ENCODE data around the gene MAML1.
"Not testable (repeated sequence)": the region's sequence is repeated elsewhere in the genome, so short reads cannot be mapped to it uniquely, and the experiment has no call there.

The MAML1 gene

DNA sequence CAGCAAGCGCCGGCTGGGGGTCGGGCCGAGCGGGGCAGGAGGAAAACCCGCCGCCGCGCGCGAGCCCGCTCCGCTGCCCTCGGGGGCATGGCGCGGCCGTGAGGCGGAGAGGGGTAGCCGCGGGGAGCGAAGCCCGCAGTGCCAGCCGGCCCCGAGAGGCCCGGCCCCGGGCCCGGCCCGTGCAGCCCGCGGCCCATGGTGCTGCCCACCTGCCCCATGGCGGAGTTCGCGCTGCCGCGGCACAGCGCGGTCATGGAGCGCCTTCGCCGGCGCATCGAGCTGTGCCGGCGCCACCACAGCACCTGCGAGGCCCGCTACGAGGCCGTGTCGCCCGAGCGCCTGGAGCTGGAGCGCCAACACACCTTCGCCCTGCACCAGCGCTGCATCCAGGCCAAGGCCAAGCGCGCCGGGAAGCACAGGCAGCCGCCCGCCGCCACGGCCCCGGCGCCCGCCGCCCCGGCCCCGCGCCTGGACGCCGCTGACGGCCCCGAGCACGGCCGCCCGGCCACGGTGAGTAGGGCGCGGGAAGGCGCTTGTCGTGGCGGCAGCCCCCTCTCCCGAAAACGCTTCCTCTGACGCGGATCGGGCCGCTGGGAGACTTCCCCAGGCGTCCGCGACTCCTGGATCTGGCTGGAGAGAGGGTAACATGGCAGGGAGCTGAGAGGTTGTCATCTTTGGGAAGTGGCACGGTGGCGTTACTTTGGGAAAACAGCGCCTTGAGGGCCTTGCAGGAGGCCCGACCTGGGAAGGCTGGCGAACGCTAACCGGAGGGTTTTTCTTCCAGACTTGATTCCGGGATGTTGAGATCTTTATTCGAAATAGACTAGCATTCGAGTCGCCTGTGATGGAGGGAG, 523 bp downstream of the MAML1 start:
- DNase-seq = no peak

DNA sequence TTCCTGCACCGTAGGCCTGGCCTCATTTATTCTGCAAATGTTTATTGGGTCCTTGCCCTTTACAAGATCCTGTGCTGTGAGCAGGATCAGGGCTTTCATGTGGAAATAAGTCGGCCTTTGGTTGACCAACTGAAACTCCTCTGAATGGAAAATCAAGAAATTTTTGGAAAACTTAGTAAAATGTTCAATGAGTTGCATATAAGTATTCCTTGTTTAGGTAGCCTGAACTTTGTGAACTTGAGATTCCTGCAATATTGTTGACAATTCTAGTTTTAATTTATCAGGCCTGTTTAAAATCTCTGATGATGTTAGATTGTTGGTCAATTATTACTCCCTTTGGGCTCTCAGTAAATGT, 1.1 kb downstream of the MAML1 start:
- no peak for DNase-seq

DNA sequence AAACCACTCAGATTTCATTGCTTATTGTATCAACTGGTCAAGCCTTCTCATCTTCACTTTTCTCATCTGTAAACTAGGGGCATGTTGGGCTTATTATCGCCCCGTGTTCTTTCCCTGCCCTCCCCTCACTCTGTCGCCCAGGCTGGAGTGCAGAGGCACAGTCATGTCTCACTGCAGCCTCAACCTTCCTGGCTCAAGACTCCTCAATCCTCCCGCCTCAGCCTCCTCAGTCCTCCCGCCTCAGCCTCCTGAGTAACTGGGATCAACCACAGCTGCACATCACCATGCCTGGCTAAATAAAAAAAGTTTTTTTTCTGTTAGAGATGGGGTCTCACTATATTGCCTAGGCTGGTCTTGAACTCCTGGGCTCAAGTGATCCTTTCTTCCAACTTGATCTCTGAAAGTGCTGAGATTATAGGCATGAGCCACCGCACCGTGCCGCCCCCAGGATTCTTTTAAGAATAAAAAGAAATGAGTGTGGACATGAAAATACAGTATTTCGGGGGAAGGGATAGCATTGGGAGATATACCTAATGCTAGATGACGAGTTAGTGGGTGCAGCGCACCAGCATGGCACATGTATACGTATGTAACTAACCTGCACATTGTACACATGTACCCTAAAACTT, 2.0 kb downstream of the MAML1 start:
- DNase-seq = no peak

DNA sequence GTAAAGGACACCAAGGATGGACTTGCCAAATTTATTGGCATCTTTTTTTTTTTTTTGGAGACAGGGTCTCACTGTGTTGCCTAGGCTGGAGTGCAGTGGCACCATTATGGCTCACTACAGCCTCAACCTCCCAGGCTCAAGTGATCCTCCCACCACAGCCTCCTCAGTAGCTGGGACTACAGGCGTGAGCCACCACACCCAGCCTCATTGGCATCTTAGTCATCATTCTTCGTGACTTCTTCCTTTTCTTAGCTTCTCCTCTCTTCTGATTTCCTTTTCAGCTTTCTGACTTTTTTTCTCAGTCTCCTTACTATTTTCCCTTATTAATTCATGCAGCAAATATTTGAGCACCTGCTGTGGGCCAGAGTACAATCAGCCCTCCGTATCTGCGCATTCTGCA, 6.1 kb downstream of the MAML1 start:
- DNase-seq = no peak

DNA sequence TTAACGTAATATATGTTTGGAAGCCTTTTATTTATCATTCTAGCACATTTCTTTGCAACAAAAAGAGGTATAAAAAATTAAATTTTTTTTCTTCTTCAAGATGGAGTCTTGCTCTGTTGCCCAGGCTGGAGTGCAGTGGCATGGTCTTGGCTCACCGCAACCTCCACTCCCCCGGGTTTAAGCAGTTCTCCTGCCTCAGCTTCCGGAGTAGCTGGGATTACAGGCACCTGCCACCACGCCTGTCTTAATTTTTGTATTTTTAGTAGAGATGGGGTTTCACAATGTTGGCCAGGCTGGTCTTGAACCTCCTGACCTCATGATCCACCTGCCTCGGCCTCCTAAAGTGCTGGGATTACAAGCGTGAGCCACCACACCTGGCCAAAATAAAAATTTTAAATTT, 11.5 kb downstream of the MAML1 start:
- DNase-seq = not testable (repeated sequence)

DNA sequence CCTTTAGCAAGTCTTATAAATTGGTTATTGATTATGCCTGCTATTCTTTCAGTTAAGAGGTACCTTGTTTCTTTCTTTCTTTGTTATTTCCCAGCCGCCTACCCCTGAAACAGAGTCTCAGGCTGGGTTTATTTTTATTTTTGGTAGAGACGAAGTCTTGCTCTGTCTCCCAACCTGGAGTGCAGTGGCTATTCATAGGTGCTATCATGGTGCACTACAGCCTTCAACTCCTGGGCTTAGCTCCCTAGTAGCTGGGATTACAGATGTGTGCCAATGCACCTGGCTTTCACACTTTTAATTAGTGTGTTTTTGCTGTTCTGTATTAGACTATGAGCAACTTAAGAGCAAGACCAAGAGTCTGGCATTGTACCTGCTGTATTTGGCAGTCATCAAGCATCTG, 14.2 kb downstream of the MAML1 start:
- DNase-seq = no peak

DNA sequence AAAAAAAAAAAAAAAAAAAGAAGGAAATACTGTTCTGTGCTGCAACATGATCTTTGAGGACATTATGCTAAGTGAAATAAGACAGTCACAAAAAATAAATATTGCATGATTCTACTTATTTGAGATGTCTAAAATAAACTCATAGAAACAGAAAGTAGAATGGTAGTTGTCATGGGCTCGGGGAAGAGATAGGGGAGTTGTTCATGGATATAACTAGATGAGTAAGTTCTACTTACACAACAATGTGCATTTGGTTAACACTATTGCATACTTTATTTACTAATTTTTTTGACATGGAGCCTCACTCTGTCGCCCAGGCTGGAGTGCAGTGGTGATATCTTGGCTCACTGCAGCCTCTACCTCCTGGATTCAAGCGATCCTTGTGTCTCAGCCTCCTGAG, 15.2 kb downstream of the MAML1 start:
- DNase-seq = no peak

DNA sequence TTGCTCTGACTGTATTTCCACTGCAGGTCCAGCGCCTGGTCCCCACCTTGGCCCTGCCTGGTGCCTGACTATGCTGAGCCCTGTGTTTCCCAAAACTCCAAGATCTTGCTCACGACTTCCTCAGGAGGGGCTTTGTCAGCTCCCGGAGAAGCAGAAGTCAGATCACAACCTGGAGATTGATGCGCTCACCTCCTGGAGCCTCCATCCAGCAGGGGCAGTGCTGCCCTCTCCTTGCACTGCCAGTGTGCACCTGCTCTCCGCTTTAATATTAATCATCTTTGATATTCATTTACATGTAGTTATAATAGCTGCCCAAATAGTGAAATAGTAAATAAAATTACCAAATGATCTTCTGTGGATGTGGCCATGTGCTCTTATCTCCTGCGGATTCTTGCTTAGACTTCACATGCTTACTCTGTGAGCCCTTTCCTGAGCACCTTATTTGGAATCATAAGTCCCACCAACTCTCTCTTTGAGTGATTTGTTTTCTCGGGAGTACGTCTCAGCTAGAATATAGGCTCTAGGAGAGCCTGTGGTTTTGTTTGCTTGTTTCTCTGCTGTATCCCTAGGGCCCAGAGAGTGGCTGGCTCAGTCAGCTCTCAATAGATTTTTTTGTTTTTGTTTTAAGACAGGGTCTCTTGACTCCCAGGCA, 17.4 kb downstream of the MAML1 start:
- no peak for DNase-seq

DNA sequence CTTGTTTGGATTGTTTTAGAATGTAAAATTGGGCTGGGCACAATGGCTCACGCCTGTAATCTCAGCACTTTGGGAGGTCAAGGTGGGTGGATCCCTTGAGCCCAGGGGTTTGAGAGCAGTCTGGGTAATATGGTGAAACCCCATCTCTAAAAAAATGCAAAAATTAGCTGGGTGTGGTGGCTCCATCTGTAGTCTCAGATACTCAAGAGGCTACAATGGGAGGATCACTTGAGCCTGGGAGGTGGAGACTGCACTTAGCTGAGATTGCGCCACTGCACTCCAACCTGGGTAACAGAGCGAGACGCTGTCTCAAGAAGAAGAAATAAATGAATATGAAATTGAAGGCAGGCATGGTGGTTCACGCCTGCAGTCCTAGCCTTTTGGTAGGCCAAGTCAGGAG, 21.3 kb downstream of the MAML1 start:
- DNase-seq = no peak

DNA sequence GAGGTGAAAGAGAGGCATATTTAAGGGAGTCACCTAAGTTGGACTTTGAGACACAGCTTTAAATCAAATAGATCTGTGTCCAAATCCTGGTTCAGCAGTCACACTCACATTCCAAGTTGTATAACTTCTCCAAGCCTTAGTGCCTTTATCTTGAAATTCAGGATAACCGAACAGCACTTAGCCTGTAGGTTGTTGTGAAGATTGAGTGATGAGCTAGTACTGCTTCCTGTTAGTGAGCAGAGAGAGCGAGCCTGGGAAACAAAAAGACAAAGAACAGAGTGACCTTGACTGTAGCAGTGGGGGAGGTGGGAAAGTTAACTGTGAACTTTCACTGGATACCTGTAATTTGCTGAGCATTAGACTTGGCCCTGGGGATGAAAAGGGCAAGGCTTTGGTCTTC, 22.4 kb downstream of the MAML1 start:
- DNase-seq = no peak

DNA sequence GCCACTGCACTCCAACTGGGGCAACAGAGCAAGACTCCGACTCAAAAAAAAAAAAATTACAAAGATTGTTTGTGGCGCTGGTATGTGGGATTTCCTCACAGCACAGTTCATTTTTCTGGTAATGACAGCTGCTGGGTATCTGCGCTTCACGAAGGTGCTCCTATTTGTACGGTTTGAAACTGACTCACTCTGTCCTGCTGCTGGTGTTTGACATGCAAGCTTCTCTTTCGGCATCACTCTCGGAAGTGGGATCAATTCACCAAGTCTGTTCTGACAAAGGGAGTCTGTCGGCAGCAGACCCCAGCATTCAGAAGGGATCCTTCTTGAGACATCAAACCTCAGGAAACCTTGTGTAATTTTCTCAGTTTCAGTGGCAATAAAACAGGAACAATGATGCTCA, 26.3 kb downstream of the MAML1 start:
- DNase-seq = no peak

DNA sequence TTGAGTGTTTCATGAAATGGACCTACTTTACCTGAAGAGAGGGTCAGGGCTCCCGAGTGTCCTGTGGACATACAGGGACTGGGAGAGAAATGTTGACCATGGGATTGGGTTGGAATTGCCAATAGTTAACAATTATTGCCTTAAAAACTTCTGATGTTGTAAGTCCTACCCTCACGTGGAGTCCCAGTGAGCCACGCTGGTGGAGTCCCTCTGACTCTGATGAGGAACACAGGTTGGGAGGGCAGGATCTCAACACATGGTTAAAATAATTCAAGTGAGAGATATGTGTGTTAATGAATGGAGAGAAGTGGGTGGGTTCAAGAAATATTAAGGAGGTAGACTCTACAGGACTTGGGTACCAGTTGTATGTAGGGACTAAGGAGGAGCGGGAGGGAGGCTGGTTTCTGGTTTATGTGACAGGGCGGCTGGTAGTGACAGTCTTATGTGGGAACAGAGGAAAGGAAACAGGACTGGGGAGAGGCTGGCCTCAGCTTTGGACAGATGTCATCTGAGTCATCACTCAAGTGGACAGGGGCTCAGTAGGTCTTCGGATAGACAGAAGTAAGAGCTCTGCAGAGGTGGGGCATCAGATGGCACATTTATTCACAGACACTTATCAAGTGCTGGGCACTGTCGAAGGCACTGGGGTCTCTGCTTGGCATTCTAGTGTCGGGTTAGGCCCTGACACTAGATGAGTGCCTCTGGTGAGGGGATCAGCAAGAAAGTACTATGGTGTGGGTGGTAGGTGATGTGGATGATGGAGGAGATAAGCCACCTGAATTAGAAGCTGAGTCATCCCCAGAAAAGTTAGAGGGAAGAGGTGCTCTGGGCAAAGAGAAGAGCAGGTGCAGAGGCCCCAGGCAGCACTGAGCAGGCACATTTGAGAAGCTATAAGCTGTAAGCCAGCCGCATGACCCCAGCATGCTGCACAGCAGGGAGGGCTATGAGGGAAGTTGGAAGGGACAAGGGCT, 27.2 kb downstream of the MAML1 start:
- no peak for DNase-seq

DNA sequence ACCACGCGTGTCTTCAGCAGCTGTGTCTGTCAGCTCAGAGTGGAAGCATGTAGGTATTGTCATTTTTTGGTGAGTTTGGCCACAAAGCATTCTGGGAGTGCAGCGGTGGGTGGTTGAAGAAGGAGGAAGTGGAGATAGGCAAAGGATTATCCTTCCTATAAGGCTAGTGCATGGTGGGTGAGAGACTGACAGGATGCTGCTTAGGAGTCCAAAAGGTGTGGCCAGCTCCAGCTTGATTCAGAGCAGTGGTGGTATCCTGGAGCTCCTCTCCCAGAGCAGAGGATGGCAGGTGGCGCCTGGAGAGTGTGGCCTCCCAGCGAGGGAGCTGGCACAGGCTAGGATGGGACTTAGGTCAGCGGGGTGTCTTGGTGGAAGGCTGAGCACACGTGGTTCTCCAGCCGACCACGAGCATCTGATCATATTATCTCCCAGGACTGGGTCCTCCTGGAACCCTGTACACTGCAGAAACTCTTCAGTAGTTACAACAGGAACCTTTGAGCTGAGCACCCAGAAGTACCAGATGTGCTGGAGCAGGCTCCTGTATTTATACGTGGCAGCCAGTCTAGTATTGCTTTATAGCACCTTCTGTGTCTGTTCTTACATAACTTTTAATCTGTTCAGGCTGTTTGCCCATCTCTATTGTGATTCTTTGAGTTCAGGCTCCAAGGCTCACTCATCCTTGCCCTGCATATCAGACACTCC, 29.6 kb downstream of the MAML1 start:
- no peak for DNase-seq

DNA sequence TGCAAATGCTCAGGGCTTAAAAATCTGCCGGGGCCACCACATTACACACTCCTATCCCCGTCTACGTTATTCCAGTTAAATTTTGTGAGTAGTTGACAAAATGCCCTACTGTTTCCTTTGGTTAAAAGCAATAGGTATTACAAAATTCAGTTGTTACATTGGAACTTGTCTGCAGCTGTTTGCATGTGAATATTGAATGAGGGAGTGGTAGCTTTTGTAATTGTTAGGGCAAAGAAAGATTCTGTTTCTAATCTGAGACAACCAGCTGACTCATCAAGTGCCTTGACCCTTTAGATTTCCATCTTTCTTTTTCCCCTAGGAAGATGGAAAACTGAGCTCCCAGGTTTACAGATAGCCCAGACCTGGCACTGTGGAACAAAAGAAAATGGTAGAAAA, 30.2 kb downstream of the MAML1 start:
- no peak for DNase-seq

DNA sequence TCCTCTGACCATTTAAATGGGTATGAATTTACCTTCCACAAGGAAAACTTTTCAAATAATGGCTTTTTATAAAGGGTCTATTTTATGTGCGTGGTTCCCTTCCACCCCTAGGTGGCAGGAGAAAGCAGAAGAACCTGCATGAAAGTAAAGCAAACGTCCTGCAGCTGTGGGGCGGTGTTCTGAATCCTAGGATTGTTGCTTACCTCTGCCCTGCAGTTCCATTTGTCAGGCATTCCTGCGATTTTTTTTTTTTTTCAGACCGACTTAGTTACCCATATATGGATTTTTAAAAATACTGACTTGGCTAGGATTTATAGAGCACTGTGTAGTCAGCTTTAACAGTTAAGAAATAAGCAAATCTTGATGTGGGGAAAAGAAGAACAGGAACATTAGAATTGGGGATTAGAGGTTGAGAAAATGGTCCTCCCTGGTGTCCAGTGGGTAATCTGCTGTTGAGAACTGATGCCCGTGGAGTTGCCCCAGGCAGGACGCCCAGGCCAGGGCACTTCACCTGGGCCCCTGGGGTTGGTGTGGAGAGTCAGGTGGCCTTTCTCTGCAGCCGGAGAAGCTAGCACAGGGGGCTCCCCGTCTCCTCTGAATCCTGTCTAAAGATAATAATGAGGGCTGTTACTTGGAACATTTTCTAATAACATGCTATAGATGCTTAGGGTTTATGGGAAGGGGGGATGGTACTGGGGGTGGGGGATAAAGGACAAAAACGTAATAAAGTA, 30.8 kb downstream of the MAML1 start:
- DNase-seq = no peak

DNA sequence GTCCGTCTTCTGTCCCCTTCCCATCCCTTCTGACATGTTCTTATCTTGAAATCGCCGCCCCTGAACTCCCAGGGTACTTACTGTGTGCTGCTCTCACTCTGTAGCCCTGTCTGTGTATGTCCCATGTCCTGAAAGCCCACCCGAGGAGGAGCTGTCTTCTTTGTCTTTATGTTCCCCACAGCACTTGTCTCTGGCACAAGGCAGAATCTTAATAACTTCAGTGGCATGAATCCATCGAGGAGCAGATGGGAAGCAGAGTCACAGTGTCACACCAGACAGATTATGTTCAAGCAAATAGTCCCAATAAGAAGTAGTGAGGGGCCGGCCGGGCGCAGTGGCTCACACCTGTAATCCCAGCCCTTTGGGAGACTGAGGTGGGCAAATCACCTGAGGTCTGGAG, 31.4 kb downstream of the MAML1 start:
- DNase-seq = no peak

DNA sequence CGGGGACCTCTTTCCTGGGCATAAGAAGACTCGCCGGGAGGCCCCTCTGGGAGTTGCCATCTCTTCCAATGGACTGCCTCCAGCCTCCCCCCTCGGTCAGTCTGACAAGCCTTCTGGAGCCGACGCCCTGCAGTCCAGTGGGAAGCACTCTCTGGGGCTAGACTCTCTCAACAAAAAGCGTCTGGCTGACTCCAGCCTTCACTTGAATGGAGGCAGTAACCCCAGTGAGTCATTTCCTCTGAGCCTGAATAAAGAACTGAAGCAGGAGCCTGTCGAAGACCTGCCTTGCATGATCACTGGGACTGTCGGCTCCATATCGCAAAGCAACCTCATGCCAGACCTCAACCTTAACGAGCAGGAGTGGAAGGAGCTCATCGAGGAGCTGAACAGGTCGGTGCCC, 32.8 kb downstream of the MAML1 start:
- no peak for DNase-seq

DNA sequence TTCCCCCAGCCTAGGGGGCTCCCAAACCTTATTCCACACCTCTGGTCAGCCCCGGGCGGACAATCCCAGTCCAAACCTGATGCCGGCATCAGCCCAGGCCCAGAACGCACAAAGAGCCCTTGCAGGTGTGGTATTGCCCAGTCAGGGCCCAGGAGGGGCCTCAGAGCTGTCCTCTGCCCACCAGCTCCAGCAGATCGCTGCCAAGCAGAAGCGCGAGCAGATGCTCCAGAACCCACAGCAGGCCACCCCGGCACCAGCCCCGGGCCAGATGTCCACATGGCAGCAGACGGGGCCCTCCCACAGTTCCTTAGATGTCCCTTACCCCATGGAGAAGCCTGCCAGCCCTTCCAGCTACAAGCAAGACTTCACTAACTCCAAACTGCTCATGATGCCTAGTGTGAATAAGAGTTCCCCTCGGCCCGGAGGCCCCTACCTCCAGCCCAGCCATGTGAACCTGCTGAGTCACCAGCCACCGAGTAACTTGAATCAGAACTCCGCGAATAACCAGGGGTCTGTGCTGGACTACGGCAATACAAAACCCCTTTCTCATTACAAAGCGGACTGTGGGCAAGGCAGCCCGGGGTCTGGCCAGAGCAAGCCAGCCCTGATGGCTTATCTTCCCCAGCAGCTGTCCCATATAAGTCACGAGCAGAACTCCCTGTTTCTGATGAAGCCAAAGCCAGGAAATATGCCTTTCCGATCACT, 33.6 kb downstream of the MAML1 start:
- DNase-seq = no peak

DNA sequence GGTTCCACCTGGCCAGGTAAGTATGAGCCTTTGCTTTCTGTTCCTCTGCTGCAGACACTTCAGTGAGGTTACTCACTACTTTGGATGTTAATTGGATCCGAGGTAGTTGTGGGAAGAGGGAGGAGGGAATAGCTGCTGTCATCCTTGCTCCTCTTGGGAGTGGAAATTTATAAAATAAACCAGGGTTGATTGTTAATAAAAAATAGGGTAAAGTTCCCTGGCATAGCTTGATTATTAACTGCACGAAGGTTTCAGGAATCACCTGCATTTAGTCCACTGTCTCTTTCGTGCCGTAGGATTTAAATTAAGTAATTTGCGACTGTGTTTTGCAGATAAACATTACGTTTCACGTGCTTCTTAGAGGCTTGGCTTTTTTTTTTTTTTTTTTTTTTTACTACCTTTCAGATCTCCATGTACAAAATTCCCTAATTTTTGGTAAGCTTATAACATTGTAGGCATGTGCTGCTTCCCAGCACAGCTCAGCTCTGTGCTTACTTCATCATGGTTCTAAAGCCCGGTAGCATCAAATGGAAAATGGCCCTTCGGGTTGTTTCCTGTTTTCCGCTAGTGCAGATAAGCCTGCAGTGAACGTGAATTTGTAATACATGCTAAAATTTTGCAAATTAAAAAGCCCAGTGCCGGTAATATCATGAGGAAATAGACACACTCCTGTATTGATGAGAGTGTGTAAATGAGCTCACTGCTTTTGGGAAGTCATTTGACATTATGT, 34.3 kb downstream of the MAML1 start:
- DNase-seq = no peak

DNA sequence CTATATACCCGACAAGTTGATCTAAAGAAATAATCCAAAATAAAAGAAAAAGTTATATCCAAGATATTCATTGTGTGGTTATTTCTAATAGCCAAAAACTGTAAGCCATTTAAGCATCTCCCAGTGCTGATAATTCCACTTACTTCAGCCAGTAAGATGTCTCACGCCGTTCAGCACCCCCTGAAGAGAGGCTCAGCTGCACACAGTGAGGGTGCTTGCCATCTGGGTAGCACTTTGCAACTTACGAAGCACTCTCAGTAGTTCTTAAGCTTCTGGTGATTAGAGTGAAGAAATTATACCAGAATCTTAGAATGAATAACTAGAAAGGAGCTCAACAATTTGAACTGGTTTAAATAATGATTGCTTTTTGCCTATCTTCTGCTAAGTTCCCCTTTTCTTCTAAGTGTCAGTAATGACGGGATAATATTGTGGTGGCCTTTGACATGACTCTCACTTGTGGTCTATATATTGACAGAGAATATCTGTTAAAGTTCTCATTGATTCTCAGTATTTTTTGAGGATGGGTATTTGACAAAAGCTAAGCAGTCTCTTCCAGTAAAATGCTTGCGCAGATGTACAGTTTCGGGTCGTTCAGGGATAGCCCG, 35.0 kb downstream of the MAML1 start:
- DNase-seq = no peak
